ENCODE data around the gene SLC10A7. TPM values are rescaled to one million over a fixed set of nuclear protein-coding genes. Genes with fewer than 3 reads are reported as not detected.

Gene SLC10A7
- total RNA-seq, result 9.9 and 11.7 TPM in 2 replicates

GRCh38 chr4:146521541-146522097 is at the start of gene SLC10A7:
SLC10A7 (minus strand) TSS chr4:146521940; CDS start chr4:146521717, 223 bp downstream.

GRCh38 chr4:146214238-146214637 is 307.5 kb downstream of the SLC10A7 start, which contains the start of gene REELD1:
REELD1 (plus strand) TSS chr4:146214538; CDS start chr4:146216953, 2,415 bp downstream.

Other genes with a start within 250 kb of the SLC10A7 start
- not detected in 2 replicates for gene POU4F2, start 117.0 kb upstream of the SLC10A7 start, total RNA-seq